ENCODE results near the gene PRDM12.

DNA sequence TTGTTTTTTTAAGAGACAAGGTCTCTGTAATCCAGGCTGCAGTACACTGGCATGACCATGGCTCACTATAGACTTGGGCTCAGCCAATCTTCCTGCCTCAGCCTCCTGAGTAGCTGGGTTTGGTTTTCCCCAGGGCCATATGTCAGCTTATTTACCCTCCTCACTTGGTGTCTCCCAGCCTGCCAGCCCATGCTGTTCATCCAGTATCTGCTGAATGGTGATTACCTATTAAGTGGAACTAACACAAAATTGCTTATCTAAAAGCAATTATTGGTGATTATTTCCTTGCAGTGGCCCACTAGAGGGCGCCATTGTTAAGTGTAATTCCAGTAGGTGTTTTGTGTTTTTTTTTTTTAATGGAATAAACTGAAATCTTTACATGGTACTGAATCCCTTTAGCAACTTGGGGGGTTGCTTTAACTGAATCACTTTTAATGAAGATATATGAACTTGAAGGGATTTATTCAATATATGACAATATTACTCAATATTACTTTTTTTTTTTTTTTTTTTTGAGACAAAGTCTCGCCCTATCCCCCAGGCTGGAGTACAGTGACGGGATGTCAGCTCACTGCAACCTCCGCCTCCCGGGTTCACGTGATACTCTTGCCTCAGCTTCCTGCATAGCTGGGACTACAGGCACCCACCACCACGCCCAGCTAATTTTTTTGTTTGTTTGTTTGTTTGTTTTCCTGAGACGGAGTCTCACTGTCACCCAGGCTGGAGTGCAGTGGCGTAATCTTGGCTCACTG, 43.0 kb downstream of the PRDM12 start:
- TF ChIP-seq CTCF (IDR thresholded peaks at IDR 0.05), result peak; percentile 65 to 85 (median 82)
- TF ChIP-seq POLR2A (IDR thresholded peaks at IDR 0.05), result no peak

Measured in heart left ventricle (tissue), 13 donors.